Activated CD8-positive, alpha-beta memory T cell treated with anti-CD3 and anti-CD28 coated beads for 1 hour (primary cell): ENCODE measurements around the gene SLC6A6.
A peak's percentile ranks its signal among the peaks of the same experiment; 100 is the strongest.

ENCODE experiments used
- DNase-seq, 2 donors: peaks; one replicate each; pipeline ENCODE4 v3.0.0-alpha.2; 2020; ENCODE audit warnings: low read depth in 1 of 2; ENCODE audit errors: extremely low read depth in 1 of 2

SLC6A6 gene

GRCh38 chr3:14402304-14402811, at the start of gene SLC6A6:
Gene SLC6A6 (plus strand): TSS chr3:14402606. CDS start chr3:14443635, 41,029 bp downstream.
- peak; percentile 78 to 90 for DNase-seq

DNA sequence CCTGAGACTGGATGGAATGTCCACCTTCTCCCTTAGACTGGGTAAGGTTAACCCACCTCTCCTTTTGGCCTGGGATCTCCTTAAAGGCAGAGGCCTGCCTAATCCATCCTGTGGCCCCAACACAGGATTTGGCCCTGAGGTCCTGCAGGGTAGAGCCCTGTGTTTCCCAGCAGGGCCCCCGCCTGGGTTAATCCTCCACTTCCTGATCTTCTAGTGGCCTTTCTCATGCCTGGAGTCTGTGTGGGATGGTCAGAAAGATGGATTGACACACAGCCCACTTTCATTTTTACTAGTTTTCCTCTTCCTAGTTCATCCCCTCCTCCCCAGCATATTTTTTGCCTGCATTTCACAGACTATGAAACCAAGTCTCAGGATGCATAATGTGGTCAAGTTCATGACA, 48.9 kb upstream of the SLC6A6 start:
- DNase-seq: no peak

DNA sequence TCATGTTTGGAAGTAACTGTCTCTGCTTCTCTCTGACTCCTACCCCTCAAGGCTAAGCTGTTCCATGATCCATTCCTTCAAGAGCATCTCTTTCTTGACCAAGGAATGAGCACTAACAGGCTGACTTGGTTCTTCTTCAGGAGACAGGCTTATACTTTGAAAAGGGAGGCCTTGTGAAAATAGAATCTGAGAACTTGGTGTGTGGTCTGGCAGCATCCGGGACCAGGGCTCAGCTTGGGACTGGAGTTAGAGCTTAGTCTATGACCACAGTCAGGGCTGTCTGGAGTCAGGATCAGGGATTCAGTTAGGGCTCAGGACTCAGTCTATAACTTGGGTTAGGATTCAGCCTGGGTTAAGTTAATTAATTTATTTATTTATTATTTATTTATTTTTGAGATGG, 44.9 kb upstream of the SLC6A6 start:
- no peak for DNase-seq

DNA sequence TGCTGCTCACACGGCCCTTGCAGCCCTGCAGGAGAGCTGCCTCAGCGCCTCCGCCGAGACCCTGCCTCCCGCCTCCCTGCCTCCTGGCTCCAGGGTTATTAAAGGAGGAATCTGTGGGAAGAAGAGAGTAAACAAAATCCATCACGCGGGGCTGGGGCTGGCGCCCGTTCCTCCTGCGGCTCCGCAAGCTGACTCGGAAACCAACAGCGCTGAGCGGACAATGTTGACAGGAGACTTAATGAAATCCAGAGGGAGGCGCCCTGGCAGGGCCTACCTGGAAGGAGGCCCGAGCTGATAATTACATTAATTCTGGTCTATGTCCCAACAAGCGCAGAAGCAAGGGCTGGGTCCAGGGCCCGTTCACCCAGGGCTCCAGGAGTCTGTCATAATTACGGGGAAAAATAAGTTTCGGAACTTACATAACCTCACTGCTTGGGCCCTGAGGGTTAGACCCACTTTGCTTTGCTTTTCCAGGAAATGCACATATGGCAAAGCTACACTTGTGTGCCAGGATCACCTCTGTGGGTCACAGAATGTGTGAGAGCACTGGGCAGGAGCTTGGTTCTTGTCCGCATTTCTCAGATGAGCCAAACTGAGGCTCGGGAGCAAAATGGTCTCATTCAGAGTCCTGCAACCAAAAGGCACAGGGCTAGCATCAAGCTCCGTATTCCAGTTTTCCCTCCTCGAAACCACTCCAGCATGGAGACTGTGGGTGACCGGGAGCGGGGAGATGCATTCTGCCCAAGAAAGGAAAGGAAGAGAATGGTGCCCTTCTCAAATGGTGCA, 43.8 kb upstream of the SLC6A6 start:
- no peak for DNase-seq

- DNase-seq: no peak
Observed at GRCh38 chr3:14359348-14359747, 43.1 kb upstream of the SLC6A6 start.

DNA sequence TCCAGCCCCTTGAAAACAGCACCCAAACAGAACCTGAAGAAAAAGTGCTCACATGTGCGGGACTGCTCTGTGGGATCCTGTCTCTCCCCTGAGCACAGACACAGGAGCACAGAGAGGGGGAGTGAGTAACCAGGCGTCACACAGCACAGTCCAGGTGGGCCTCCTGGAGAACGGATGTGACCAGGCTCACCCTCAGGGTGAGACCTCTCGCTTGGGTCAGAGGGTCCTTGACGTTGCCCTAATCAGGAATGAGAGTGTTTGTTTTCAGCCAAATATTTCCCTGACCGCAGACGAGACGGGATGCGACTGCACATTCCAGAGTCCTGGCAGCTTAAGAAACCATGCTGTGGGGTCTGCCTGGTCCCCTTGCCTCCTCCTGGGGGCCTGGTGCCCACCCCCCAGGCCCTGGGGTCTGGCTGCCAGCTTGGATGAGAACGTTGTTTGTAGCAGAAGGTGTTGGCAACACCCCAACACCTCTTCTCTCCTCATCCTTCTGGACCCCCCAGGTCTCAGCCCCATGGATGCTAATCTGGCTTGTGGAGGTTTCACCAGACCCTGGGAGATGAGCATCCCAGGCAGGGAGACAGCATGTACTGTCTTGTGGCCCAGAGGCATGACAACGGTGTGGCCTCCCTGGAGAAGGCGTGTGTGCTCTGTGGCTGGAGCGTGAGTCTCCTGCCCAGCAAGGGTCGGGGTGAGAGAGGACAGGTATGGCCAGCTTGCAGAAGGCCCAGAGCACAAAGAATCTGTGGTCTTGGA, 42.1 kb upstream of the SLC6A6 start:
- DNase-seq: no peak

DNA sequence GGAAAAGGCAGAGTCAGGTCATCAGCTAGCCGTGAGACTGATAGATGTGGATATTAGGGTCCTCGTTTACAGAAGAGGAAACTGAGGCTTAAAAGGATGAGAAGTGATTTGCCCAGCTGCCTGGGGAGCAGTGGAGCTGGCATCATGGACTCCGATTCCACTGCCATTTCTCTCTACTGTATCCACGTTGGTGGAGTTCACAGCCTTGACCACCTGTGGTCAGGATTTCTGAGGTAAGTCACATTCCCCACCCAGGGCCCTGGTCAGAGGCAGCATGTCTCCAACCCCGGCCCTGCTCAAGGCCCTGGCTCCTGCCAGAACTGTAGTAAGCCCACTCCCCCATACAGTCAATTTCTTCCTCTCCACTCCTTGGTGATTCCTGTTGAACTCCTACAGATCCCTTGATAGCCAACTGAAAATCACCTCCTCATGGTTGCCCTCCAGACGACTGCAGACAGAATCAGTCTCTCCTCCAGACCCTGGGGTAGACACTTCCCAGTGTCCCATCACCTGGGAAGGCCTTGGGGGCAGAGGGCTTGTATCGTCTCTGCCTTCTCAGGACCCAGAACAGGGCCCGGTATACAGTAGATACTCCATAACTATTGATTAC, 41.2 kb upstream of the SLC6A6 start:
- no peak for DNase-seq

DNA sequence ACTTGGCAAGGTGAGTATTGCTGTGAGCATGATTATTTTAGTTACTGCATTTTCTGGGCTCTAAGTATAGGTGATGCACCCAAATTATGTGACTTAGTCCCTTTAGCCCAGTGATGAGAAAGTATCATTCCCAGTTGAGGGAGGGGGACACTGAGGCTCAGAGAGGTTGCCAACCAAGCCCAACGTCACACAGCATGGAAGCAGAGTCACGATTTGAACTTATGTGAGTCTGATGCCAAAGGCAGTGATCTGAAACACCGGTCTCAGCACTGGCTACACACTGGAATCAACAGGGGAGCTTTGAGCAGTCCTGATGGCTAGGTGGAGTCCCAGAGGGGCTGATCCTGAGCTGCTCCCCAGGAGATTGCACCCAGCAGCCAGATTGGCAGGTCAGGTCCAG, 39.5 kb upstream of the SLC6A6 start:
- no peak for DNase-seq

DNA sequence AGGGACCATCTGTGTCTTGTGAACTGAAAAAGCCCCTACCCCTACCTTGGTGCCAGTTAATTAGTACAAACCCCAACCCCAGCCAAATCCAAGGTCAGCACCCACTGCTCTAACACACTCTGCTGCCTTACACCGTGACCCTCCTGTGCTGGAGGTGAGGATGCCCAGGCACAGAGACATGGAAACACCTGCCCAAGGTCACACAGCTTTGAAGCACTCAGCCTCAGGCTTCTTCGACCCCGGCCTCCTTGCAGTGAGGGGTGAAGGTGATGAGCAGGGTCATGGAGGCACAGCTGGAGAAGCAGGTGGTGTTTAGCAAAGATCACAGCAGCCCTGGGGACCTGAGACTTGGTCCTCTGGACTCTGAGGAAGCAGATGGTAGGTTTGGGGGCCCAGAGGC, 39.0 kb upstream of the SLC6A6 start:
- no peak for DNase-seq

GRCh38 chr3:14363991-14364390, 38.4 kb upstream of the SLC6A6 start:
- no peak for DNase-seq

GRCh38 chr3:14364580-14365292, 37.7 kb upstream of the SLC6A6 start:
- DNase-seq: no peak

GRCh38 chr3:14366248-14366647, 36.2 kb upstream of the SLC6A6 start:
- no peak for DNase-seq

DNA sequence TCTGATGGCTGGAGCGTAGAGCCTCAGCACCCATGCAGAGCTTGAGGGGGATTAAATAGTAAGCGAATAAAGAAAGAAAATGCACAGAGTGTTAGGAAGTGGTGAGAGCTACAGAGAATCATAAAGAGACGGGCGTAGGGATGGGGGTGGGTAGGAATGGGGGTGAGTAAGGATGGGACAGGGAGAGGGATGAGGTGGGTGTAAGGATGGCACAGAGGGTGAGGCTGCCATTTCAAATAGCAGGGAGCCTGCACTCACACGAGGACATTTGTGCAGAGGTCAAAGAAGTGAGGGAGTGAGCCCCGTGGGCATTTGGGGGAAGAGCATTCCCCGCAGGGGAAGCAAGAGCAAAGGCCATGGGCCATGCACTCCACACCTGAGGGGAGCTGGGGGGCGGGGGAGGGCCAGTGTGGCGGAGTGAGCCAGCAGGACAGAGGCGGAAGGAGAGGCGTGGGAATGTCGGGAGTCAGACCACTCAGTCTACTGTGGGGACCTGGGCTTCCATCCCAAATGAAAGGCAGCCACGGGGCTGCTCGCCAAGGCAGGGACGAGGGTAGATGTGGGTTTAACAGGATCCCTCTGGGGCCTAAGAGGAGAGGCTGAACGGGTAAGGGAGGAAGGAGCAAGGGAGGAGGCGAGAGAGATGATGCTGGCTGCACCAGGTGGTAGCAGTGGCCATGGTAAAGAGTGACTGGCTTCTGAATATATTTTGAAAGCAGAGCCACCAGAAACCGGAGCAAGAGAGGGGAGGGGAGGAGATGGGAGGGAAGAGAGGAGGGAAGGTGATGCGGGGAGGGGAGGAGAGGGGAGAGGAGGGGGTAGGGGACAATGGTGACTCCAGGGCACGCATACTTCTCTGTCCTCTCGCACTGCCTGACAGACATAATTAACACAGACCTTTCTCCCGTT, 35.2 kb upstream of the SLC6A6 start:
- no peak for DNase-seq

- no peak for DNase-seq
Observed at GRCh38 chr3:14368146-14368545, 34.3 kb upstream of the SLC6A6 start.

- no peak for DNase-seq
Observed at GRCh38 chr3:14368885-14369284, 33.5 kb upstream of the SLC6A6 start.

DNA sequence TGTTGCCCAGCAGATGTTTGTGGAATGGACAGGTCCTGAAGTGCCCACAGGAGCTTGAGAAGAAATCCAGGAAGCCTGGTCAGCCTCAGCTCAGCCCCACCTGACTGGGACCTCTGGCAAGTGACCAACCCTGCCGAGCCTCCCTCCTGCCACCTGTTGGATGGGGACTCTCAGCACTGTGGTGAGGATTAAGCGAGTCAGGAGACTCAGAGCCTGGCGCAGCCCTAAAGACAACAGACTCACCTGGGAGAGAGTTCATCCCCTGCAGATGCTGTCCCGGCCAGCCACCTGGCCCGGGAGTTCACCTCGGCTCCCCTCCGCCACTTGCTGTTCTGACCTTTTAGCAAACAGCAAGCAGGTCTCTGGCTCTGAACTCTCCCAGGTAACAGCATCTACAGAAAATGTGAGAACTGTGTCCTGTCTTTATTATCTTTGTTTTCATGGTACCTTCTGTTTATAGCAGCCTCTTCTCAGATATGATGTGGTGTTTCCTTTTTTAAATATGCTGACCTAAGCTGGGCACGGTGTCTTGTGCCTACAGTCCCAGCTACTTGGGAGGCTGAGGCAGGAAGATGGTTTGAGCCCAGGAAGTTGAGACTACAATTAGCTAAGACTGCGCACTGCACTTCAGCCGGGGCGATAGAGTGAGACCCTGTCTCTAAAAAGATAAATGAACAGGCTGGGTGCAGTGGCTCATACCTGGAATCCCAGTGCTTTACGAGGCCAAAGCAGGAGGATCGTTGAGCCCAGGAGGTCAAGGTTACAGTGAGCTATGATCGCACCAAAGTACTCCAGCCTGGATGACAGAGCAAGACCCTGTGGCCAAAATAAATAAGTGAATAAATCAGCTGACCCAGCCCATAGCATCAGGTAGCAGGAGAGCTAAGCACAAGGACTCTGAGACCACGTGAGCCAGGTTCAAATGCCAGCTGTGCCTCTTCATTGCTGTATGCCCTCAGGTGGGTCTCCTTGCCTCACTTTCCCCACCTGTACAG, 32.4 kb upstream of the SLC6A6 start:
- DNase-seq: no peak

- DNase-seq: no peak
Observed at GRCh38 chr3:14370720-14371572, 31.5 kb upstream of the SLC6A6 start.
